Gastroesophageal sphincter (tissue), 4 donors: ENCODE measurements around the gene MUC5B. TPM values are rescaled to one million over a fixed set of nuclear protein-coding genes. Genes with fewer than 3 reads are reported as not detected.

Experiments used
- ATAC-seq: fragments of 150-250 bp; one replicate; pipeline ENCODE4 v1.9.1; 2016; ENCODE audit warnings: mild to moderate bottlenecking, moderate library complexity
- H3K27ac ChIP-seq, 4 donors: fragments of 200-600 bp; sonication (generic) in 3 of 4; 1 replicate in 3 of 4; 2 replicates in 1 of 4; pipeline ENCODE4 v1.5.1; 2016 to 2019
- H3K27me3 ChIP-seq: fragments of 200-600 bp; sonication (generic); one replicate; pipeline ENCODE4 v1.5.1; 2019
- H3K36me3 ChIP-seq, 2 donors: fragments of 200-600 bp; sonication (generic); one replicate each; pipeline ENCODE4 v1.5.1; 2019; ENCODE audit warnings: control low read depth in 1 of 2
- H3K4me1 ChIP-seq, 3 donors: fragments of 200-600 bp; sonication (generic); 1 replicate in 2 of 3; 2 replicates in 1 of 3; pipeline ENCODE4 v1.5.1; 2016 to 2019; ENCODE audit warnings: control low read depth in 2 of 3
- H3K4me3 ChIP-seq, 2 donors: fragments of 200-600 bp; sonication (generic); one replicate each; pipeline ENCODE4 v1.5.1; 2019; ENCODE audit warnings: mild to moderate bottlenecking in 1 of 2, moderate library complexity in 1 of 2
- H3K9me3 ChIP-seq, 3 donors: fragments of 200-600 bp; sonication (generic); one replicate each; pipeline ENCODE4 v1.5.1; 2017 to 2019; ENCODE audit warnings: control low read depth in 2 of 3
- EP300 ChIP-seq: sonication (generic); formaldehyde crosslinking; IDR thresholded peaks from one replicate; pipeline ENCODE4 v1.6.1; 2017; ENCODE audit warnings: antibody characterized with exemption, mild to moderate bottlenecking
- POLR2A ChIP-seq, 2 donors: fragments of 450-650 bp; IDR thresholded peaks; one replicate each; pipeline ENCODE4 v1.6.1; 2017; ENCODE audit warnings: antibody characterized with exemption in 2 of 2, mild to moderate bottlenecking in 2 of 2, moderate library complexity in 1 of 2
- POLR2AphosphoS5 ChIP-seq: sonication (generic); formaldehyde crosslinking; IDR thresholded peaks from one replicate; pipeline ENCODE4 v1.6.1; 2017; ENCODE audit warnings: antibody characterized with exemption
- WGBS, 2 donors: methylation state at CpG; one replicate each; pipeline ENCODE4 v1.1.5; 2018; ENCODE audit warnings: low coverage in 1 of 2; 5-methylcytosine and 5-hydroxymethylcytosine counted together
- total RNA-seq, 4 donors: library from RNA; depleted of rRNA; stranded (reverse); fragments of >200 nt; gene quantifications; one replicate each; pipeline ENCODE4 v1.1.0, GENCODE V29; 2016
- TF ChIP-seq, protein P1 (sequence below), 4 experiments: fragments of 200-600 bp in 2 of 4; fragments of 450-650 bp in 2 of 4; sonication (generic) in 1 of 4; IDR thresholded peaks; one replicate each; pipeline ENCODE4 v1.5.1; 2017 to 2019; ENCODE audit warnings: antibody characterized with exemption in 4 of 4, mild to moderate bottlenecking in 2 of 4, moderate library complexity in 2 of 4

Gene MUC5B
- total RNA-seq, 4 donors from 2014 or later: 0.13 to 199 (median 0.60) TPM

- TF ChIP-seq POLR2A (IDR thresholded peaks at IDR 0.05) (no peak), EP300 (no peak), POLR2AphosphoS5 (no peak)
- TF ChIP-seq, protein P1, sequence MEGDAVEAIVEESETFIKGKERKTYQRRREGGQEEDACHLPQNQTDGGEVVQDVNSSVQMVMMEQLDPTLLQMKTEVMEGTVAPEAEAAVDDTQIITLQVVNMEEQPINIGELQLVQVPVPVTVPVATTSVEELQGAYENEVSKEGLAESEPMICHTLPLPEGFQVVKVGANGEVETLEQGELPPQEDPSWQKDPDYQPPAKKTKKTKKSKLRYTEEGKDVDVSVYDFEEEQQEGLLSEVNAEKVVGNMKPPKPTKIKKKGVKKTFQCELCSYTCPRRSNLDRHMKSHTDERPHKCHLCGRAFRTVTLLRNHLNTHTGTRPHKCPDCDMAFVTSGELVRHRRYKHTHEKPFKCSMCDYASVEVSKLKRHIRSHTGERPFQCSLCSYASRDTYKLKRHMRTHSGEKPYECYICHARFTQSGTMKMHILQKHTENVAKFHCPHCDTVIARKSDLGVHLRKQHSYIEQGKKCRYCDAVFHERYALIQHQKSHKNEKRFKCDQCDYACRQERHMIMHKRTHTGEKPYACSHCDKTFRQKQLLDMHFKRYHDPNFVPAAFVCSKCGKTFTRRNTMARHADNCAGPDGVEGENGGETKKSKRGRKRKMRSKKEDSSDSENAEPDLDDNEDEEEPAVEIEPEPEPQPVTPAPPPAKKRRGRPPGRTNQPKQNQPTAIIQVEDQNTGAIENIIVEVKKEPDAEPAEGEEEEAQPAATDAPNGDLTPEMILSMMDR (IDR thresholded peaks at IDR 0.05): no peak
- H3K27me3 ChIP-seq: peaks cover 94% of the 10 kb centered on the region
- H3K9me3 ChIP-seq: no peaks in the 10 kb centered on the region
- ATAC-seq: no peak
- no peaks in the 10 kb centered on the region for H3K4me1 ChIP-seq
- no peaks in the 10 kb centered on the region for H3K36me3 ChIP-seq
- WGBS, 2 donors: 100% methylated on average over 2 of the region's 59 CpGs; no CpG with 5 or more reads in 1 of the 2 donors
- H3K4me3 ChIP-seq: no peak overlapping the region
- H3K27ac ChIP-seq: no peak overlapping the region
Observed at GRCh38 chr11:1194231-1194976, 28.5 kb upstream of the MUC5B start.

- ATAC-seq: no peak
- H3K27me3 ChIP-seq: peaks cover 95% of the 10 kb centered on the region
- WGBS, 2 donors: 88% methylated on average over 4 of the region's 32 CpGs; no CpG with 5 or more reads in 1 of the 2 donors
- no peak overlapping the region for H3K4me3 ChIP-seq
- TF ChIP-seq POLR2AphosphoS5 (no peak), POLR2A (IDR thresholded peaks at IDR 0.05) (no peak), EP300 (no peak)
- TF ChIP-seq, protein P1 (IDR thresholded peaks at IDR 0.05): no peak
- H3K4me1 ChIP-seq: no peaks in the 10 kb centered on the region
- no peak overlapping the region for H3K27ac ChIP-seq
- H3K36me3 ChIP-seq: no peaks in the 10 kb centered on the region
- H3K9me3 ChIP-seq: no peaks in the 10 kb centered on the region
Observed at GRCh38 chr11:1194977-1195681, 27.7 kb upstream of the MUC5B start.

GRCh38 chr11:1195682-1196515, 27.0 kb upstream of the MUC5B start:
- H3K36me3 ChIP-seq: no peaks in the 10 kb centered on the region
- no CpG with 5 or more reads among the region's 41 CpGs for WGBS, 2 donors
- H3K27ac ChIP-seq: no peak overlapping the region
- peaks cover 97% of the 10 kb centered on the region for H3K27me3 ChIP-seq
- no peaks in the 10 kb centered on the region for H3K4me1 ChIP-seq
- ATAC-seq: no peak
- TF ChIP-seq, protein P1 (IDR thresholded peaks at IDR 0.05): no peak
- TF ChIP-seq EP300: no peak
- TF ChIP-seq POLR2AphosphoS5: no peak
- TF ChIP-seq POLR2A (IDR thresholded peaks at IDR 0.05): no peak
- no peak overlapping the region for H3K4me3 ChIP-seq
- H3K9me3 ChIP-seq: no peaks in the 10 kb centered on the region

DNA sequence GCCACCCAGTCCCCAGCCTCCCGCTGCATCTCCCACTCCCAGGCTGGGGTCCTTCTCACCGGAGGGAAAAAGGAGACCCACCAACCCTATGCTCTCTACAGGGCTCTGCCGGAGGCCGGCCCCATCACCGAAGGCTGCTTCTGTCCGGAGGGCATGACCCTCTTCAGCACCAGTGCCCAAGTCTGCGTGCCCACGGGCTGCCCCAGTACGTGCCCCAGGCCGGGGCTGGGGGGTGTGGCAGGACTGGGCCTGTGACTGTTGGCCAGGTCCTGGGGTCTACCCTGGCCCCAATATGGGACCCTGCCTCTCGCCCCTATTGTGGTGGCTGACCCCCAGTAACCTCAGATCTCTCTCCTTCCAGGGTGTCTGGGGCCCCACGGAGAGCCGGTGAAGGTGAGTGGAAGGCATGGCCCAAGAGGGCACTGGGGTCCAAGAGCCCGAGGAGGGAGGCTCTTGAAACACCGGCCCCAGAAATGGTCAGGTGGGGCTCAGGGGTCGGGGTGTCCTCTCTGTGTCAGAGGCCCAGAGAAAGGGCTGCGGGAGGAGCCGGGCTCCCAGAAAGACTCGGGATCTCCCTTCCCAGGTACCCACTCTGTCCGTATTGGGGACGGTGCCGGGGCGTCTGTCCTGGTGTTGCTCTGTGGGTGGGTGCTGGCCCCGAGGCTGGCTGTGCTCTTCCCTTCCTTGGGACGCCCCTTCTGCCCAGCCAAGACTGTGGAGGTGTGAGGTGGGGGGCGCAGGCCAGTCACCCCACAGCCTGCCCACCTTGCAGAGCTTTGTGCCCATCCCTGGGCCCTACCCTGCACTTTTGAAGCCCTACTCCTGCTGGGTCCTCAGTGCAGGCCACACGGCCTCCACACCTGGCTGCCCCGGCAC, 26.1 kb upstream of the MUC5B start:
- Histone ChIP-seq H3K36me3 (no peaks in the 10 kb centered on the region), H3K4me1 (no peaks in the 10 kb centered on the region), H3K4me3 (no peak overlapping the region), H3K9me3 (no peaks in the 10 kb centered on the region), H3K27ac (no peak overlapping the region), H3K27me3 (peaks cover 96% of the 10 kb centered on the region)
- TF ChIP-seq EP300 (no peak), POLR2A (IDR thresholded peaks at IDR 0.05) (no peak), POLR2AphosphoS5 (no peak)
- TF ChIP-seq, protein P1 (IDR thresholded peaks at IDR 0.05): no peak
- ATAC-seq: no peak
- WGBS, 2 donors: 40% methylated on average over 1 of the region's 28 CpGs; no CpG with 5 or more reads in 1 of the 2 donors
